HepG2 (cell line): ENCODE measurements around the gene SNX3.

Experiments
- NR1H2 ChIP-seq: sonication (generic); formaldehyde crosslinking; IDR thresholded peaks from 2 replicates; pipeline ENCODE4 v1.8.1; 2022; ENCODE audit warnings: low read depth, missing genetic modification reagents, borderline replicate concordance
- YY1 ChIP-seq: IDR thresholded peaks from 2 replicates; pipeline ENCODE4 v1.6.1; 2011; ENCODE audit warnings: low read length, low read depth, moderate library complexity, mild to moderate bottlenecking; ENCODE audit not compliant: insufficient read depth, insufficient replicate concordance

DNA sequence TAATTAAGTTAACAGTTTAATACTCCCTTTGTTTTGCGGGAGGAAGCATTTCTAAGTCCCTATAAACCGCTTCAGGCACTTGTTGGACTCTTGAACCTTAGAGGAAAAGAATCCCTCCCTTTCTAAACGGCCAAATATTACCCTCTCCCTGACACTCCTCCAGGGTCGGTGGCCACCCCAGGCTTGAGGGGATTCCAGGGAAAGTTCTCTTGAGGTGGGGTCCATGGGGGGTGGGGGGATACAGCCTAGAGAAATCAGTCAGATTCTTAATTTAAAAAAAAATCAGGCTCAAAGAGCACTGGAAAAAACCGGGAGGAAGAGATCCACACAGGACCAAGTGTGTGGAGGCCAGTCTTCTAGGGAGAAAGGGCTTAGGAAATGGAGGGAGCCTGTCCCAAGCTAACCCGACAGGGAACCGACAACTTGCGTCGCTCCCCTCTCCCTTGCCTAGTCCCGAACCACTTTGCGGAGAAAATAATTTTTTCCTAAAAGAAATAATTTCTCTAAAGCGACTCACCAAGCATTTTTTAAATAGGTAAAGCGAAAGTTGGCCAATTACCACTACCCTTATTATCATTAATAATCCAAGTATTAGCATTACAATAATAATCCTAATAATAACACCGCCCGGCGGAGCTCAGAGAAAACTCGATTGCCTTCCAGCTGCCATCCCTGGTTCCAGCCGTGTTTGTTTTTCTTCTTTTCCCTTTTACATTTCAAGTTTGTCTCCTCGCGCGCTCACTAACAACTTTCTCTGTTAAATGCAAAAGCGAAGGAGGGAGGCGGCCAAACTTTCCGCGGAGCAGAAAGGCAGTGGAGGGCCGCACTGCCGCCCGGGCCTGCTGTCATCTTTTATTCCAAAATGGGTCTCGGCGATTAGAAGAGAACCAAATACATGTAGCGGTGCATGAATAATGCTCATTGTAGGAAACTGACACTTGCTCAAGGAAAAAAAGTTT lies 90.2 kb downstream of the SNX3 start:
- TF ChIP-seq YY1 (no peak), NR1H2 (CRISPR knock-in tag) (no peak)
